ENCODE results near the gene BEGAIN. TPM values are rescaled to one million over a fixed set of nuclear protein-coding genes. Genes with fewer than 3 reads are reported as not detected.

BEGAIN gene
- total RNA-seq, 4 donors from 2014 or later: 0.22 to 1.3 (median 0.50) TPM; not detected in 1

GRCh38 chr14:100546051-100546443 is 41.2 kb downstream of the BEGAIN start:
- H3K4me3 ChIP-seq (replicated peaks in 1 of 3): no peak overlapping the region
- H3K36me3 ChIP-seq: no peaks in the 10 kb centered on the region
- DNase-seq: no peak
- WGBS, 2 donors: 44 to 73% methylated on average over 5 to 7 of the region's 28 CpGs
- intact Hi-C loops (cut with DNase I): loop anchor here (10.0 kb wide), 1 partner anchor 861 kb away; the partner anchor contains the start of gene CYP46A1
- H3K27ac ChIP-seq: no peak overlapping the region
- peaks cover 0 to 15% of the 10 kb centered on the region in 2 donors for H3K4me1 ChIP-seq
- TF ChIP-seq CTCF (IDR thresholded peaks at IDR 0.05): no peak
- TF ChIP-seq POLR2A (IDR thresholded peaks at IDR 0.05): no peak
- no peaks in the 10 kb centered on the region for H3K27me3 ChIP-seq
- no peaks in the 10 kb centered on the region for H3K9me3 ChIP-seq

GRCh38 chr14:100545359-100545758 is 41.9 kb downstream of the BEGAIN start:
- TF ChIP-seq CTCF (IDR thresholded peaks at IDR 0.05): no peak
- no peak for TF ChIP-seq POLR2A (IDR thresholded peaks at IDR 0.05)
- DNase-seq: no peak
- H3K4me3 ChIP-seq (replicated peaks in 1 of 3): no peak overlapping the region
- WGBS, 2 donors: 81 to 87% methylated on average over 5 of the region's 5 CpGs
- H3K27ac ChIP-seq: no peak overlapping the region
- no peaks in the 10 kb centered on the region for H3K9me3 ChIP-seq
- no peaks in the 10 kb centered on the region for H3K27me3 ChIP-seq
- H3K36me3 ChIP-seq: no peaks in the 10 kb centered on the region
- peaks cover 0 to 15% of the 10 kb centered on the region in 2 donors for H3K4me1 ChIP-seq
- intact Hi-C loops (cut with DNase I): loop anchor here (10.0 kb wide), 1 partner anchor 861 kb away; the partner anchor contains the start of gene CYP46A1

- Histone ChIP-seq H3K36me3 (no peaks in the 10 kb centered on the region), H3K4me3 (replicated peaks in 1 of 3) (no peak overlapping the region), H3K27ac (no peak overlapping the region), H3K4me1 (peaks cover 0 to 15% of the 10 kb centered on the region in 2 donors), H3K9me3 (no peaks in the 10 kb centered on the region), H3K27me3 (no peaks in the 10 kb centered on the region)
- WGBS, 2 donors: 84 to 93% methylated on average over 5 to 12 of the region's 15 CpGs
- intact Hi-C loops (cut with DNase I): loop anchor here (10.0 kb wide), 1 partner anchor 860 kb away; the partner anchor contains the start of gene CYP46A1
- TF ChIP-seq CTCF (IDR thresholded peaks at IDR 0.05): no peak
- TF ChIP-seq POLR2A (IDR thresholded peaks at IDR 0.05): no peak
- DNase-seq: no peak
Observed at GRCh38 chr14:100544506-100545141, 42.6 kb downstream of the BEGAIN start.

- H3K27ac ChIP-seq: no peak overlapping the region
- WGBS, 2 donors: 81 to 85% methylated on average over 8 to 19 of the region's 19 CpGs
- H3K4me1 ChIP-seq: peaks cover 0 to 15% of the 10 kb centered on the region in 2 donors
- no peaks in the 10 kb centered on the region for H3K9me3 ChIP-seq
- DNase-seq: no peak
- H3K27me3 ChIP-seq: no peaks in the 10 kb centered on the region
- TF ChIP-seq CTCF (IDR thresholded peaks at IDR 0.05) (no peak), POLR2A (IDR thresholded peaks at IDR 0.05) (no peak)
- H3K36me3 ChIP-seq: no peaks in the 10 kb centered on the region
- intact Hi-C loops (cut with DNase I): loop anchor here (10.0 kb wide), 1 partner anchor 859 kb away; the partner anchor contains the start of gene CYP46A1
- no peak overlapping the region for H3K4me3 ChIP-seq (replicated peaks in 1 of 3)
Observed at GRCh38 chr14:100543471-100544455, 43.5 kb downstream of the BEGAIN start.

Measured in thyroid gland (tissue), 4 donors.